ELR (cell line): Measurements from ENCODE around the gene MTM1.
A peak's percentile ranks its signal among the peaks of the same experiment; 100 is the strongest.

Experiments
- DNase-seq: peaks from one replicate; pipeline ENCODE4 v3.0.0-alpha.2; 2015; ENCODE audit warnings: low read depth

The MTM1 gene

DNA sequence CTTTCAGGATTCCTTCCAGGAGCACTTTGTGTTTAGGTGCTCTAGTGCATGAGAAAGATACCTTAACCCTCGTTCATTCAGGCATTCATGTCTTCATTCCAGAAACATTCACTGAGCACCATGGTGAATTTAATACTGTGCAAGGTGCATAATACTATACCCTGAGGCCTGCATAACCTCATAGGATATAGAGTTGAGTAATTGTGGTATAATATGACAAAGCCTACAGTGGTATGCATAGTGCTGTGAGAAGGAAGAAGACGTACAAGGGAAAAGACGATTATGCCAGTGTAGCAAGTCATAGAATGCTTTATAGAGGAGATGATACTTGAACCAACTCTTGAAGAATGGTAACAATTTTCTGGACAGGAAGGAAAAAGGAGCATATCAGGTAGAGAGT lies 34.3 kb downstream of the MTM1 start:
- no peak for DNase-seq

- no peak for DNase-seq
Measured at GRCh38 chrX:150605603-150606002, 37.2 kb downstream of the MTM1 start.

DNA sequence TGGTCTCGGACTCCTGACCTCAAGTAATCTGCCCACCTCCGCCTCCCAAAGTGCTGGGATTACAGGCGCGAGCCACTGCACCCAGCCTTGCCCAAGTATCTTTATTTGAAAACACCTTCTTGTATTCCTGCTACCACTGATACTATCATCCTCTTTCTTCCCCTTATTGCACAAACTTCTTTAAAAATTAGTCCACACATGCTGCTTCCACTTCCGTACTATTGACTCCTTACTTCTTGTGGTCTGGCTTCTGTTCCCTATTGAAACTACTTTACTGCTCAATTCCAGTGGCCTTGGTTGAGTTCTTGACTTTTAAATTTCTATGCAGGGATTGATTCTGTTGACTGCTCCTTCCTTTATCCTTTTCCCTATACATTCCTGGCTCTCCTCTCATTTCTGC lies 38.8 kb downstream of the MTM1 start:
- no peak for DNase-seq

DNA sequence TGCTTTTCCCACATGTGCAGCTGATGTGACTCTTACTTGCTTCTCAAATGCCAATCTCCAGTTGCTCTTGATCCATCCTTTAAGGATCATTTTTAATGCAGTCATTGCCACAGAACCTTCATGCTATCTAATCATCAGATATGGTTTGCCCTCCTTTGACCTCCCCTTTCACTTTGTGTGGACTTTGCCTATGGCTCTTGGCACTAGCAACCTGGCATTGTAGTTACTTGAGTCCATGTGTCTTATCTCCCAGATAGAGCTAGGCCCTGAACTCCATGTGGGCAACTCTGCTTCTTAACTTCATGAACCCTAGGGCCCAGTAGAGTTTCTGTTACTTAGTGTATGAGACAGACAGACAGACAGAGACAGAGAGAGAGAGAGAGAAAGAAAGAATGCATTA lies 41.6 kb downstream of the MTM1 start:
- no peak for DNase-seq

DNA sequence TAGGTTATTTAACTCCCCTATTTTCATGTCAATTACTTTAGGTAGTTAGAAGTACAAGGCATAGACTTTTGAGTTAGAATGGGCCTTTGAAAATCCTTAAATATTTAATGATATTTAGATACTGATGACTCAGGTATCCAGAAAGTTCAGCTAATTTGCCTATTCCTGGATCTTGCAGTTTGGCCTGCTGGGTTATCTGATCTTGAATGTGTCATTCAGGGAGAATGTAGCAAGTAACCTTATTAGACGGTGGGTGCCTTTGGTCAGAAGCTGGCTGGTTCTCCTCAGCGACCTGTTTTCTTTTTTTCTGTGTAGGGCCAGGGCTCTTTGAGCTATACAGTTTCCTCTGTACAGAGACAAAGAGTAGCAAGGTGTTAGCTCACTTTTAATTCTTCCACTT lies 42.0 kb downstream of the MTM1 start:
- DNase-seq: peak; percentile 9

DNA sequence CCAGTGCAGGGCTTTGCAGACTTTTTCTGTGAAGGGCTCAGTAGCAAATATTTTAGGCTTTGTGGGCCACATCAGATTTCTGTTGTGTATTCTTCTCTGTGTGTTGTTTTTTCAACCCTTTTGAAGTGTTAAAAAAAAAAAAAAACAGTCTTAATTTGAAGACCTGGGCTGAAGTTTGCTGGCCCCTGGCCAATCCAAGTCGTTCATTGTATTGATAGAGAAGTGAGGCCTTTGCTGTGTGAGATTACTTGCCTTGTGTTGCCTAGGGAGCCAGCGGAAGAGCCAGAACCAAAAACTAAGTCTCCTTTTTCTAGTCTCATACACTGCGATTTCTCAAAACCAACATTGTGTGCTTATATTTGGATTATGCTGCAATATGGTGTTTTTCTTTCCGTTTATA lies 46.9 kb downstream of the MTM1 start:
- no peak for DNase-seq

DNA sequence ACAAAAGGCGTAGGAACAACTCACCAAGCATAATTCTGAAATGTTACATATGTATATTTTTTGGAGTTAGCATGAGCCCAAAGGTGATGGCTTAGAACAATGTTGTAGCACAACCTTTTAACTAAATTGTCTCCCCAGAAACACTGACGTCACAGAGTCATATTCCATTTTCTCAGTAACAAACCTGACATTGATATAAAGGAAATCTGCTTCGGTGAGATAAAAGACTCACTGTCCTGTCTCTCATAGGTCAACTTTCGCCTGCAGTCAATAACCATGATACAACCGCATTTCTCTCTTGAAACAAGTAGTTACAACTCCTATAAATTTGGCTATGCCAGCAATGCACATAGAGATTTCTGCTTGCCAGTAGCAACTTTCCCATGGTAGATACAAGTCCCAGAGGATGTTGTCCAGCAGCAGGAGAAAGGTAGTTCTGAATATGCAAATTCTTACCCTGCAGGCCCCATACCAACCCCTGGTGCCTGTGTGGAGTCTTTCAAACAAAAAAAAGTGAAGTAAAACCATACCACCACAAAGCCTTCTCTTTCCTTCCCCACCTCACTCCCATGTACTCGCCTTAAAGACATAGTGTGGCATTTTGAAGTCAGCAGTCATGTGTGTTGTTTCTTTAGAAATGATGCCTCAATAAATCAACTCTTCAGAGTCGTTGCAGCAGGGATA lies 47.9 kb downstream of the MTM1 start:
- no peak for DNase-seq

DNA sequence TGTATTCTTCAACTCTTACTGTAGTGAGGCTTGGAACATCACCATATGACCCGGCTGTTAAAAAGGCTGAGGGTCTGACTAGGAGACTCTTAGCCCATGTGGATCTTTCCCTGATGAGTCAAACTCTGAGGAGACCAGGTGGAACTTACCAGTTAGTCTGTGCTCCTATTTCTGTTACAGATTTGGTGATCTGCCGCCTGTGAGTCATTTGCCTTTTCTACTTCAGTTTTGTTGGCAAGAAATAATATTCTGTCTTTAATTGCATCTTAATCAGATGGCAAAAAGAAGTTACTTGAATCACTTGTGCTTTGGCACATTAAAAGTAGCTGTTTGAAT lies 48.4 kb downstream of the MTM1 start:
- DNase-seq: no peak

DNA sequence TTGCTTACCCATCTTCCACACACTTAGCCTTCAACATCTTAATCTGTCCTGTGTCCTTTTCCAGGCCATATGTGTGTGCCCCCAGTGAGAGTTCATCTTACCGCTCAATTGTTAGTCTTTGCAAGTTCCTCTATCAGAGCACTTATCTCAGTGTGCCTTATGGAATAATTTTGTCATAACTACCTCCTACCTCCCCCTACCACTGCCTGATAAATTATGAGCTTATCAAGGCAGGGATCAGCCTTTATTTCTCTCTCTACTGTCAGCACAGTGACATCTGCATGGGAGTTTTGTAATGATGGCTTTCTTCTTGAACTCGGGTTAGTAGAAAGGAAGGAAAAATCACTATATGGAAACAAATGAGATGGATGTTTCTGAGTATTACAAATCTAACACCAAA lies 53.2 kb downstream of the MTM1 start:
- DNase-seq: no peak

- no peak for DNase-seq
Measured at GRCh38 chrX:150623583-150623982, 55.2 kb downstream of the MTM1 start.

DNA sequence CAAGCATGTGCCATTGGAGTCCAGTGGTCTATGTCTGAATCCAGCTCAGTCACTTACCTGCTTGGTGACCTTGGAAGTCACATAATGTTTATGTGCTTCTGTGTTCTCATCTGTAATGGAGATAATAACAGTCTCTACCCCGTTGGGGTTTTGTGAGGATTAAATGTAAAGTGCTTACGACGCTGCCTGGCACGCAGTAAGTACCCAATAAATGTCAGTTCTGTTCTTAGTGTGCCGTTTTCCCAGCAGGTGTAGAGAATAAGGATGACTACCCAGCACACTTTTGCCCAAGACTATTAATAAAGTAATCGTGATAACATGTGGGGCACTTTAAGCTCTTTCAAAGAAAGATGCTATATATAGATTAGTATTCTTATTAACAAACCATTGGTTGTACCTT lies 56.7 kb downstream of the MTM1 start:
- DNase-seq: no peak

- no peak for DNase-seq
Measured at GRCh38 chrX:150625875-150626274, 57.5 kb downstream of the MTM1 start.

DNA sequence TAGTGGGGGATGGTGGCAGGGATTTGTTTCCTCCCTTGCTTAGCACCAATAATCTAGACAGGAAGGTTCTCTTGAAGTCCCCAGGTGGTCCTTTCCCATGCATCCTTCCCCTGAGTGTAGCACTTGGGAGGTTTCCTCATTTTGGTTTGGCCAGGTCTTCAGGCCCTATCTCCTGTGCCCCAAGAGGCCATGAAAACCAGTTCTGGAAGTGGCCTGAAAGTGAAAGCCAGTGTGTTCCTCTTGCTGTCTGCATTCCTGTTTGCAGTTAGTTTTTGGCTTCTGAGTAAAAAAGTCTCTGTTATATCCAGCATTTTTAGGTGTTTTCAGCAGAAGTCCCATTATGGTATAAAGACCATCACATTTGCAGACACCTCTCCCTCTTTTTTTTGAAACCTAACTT lies 59.5 kb downstream of the MTM1 start:
- DNase-seq: no peak

DNA sequence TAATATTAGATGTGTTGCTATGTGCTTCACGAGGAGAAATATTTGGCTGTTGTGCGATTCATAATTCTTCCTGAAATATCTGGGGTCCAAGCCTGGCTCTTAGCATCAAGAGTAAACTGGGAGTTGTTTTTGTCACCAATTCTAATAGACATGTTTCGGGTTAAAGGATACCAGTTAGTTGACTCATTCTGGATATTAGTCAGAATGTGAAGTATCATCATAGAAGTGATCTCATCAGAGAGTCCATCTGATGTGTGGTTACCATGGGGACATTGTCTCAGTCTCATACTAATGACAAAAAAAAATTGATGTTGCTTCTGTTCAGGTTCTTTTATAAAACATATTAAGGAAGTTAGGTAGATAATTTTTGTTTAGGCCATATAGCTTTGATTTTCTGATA lies 67.5 kb downstream of the MTM1 start:
- peak; percentile 88 for DNase-seq

DNA sequence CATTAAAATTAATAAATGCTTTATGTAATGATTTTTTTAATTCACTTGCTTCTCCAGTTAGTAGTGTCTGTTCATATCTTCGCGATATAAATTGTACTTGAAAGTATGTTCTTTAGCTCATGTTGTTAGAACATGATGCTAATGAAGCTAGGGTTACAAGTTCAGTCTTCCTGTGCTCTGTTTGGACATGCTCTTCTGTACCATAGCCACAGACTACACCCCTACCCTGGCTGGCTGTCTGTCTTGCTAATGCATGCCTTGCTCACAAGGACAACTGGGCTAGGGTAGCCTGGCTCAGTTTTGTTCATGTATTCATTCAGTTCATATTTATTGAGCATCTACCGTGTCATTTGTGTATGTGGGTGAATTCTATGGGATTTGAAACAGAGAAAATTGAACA lies 74.0 kb downstream of the MTM1 start:
- no peak for DNase-seq

GRCh38 chrX:150643271-150643670 lies 74.8 kb downstream of the MTM1 start:
- peak; percentile 34 for DNase-seq

DNA sequence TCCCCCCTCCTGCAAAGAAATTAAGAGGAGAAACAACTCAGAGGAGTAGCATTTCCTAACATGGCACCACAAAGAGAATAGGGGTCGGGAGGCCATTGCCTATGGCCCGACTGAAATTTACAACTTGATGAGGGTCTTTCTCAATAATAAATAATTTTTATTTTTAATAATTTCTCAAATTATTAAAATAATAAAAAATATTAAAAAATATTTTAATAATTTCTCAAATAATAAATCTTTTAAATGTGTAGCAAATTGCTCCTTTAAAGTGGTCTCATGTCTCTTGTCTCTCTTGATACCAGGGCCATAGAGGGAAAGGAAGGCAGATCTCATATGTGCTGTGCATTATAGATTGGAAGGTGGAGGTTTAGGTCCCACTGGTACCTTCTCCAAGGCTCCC lies 75.5 kb downstream of the MTM1 start:
- DNase-seq: no peak

- DNase-seq: no peak
Measured at GRCh38 chrX:150644422-150644821, 76.0 kb downstream of the MTM1 start.

GRCh38 chrX:150647331-150647730 lies 78.9 kb downstream of the MTM1 start:
- DNase-seq: no peak

GRCh38 chrX:150648296-150648940 lies 80.0 kb downstream of the MTM1 start:
- DNase-seq: no peak

DNA sequence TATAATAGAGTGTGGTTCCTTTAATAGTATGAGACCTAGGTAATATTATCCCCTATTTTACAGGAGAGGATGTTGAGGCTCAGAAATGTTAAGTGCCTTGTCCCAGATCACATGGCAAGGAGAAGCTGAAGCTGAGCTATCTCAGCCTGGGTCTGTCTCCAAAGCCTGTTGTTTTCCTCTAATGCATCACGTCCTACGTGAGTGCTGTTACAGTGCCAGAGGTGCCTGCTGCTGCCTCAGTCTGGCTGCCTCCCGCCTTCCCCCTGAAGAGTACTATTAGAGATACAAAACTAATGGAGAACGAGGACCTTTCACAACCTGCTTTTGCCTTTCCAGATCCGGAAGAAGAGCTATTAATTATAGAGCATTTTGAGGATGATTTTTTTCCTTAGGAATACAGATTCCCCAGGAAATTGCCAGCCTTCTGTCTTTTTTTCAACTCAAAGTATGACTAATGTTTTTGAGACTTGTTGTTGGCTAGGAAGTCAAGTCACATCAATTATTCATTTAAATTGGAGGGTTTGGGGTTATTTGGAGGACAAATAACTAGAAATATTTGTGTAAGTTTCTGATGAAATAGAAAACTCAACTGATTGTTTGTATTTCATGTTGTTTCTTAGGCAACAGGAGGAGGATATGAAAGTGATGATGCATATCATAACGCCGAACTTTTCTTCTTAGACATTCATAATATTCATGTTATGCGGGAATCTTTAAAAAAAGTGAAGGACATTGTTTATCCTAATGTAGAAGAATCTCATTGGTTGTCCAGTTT lies 80.9 kb downstream of the MTM1 start:
- DNase-seq: peak; percentile 1

DNA sequence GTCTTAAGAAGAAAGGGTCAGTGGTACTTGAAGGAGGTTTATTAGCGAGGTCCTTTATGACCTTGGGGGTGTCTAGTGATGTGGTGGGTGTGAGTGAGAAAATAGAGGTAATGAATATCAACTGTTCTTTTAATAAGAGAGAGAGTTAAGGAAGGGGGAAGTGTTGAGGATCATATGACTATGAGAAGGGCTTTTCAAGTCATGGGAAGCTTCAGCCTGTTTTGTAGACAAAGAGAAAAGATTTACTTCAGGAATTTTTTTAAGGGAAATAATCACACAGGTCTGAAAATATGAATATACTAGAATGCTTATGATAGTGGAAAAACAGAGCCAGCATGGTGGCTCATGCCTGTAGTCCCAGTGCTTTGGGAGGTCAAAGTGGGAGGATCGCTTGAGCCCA lies 83.5 kb downstream of the MTM1 start:
- DNase-seq: no peak

DNA sequence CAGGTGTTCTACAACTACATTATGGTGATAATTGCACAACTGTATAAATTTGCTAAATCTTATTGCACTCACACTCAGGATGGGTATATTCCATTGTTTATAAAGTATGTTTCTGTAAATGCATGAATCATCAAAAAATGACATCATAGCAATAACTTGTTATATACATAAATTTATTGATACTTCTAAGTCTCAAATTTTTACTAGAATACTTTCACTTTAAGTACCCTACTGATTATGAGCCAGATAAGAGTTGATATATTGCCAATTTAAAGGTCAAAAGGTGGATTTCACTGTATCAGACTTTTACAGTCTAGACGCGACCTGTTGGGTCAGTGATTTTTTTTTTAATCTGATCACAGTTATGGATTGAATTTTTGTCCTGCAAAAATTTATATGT lies 87.4 kb downstream of the MTM1 start:
- DNase-seq: peak; percentile 13

DNA sequence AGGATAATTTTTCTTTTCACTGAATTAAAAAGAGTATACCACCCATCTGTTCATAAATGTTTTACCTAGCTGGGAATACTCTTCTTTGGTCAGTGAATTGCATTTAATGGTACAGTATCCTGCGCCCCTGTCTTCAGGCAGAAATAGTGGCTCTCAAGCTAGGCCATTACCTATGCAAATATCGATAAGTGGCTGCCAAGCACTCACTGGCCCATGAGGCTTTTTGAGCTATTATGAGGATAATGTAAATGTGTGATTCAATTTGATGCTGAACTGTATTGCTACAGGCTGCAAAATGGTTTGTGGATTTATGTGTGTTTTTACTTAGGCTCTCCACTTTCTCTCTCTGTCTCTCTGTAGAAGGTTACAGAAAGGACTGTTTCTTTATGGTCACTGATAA lies 94.7 kb downstream of the MTM1 start:
- DNase-seq: no peak
